NCI-H187 treated with DMSO at 0.1 percent for 48 hours (cell line): Measurements from ENCODE around the gene KCNA1.

Experiments used
- DNase-seq: peaks from one replicate; lab custom pipeline; 2025; lab: John Stamatoyannopoulos, UW

Gene KCNA1

GRCh38 chr12:4911316-4911994 lies 1.8 kb downstream of the KCNA1 start:
- DNase-seq, result no peak

DNA sequence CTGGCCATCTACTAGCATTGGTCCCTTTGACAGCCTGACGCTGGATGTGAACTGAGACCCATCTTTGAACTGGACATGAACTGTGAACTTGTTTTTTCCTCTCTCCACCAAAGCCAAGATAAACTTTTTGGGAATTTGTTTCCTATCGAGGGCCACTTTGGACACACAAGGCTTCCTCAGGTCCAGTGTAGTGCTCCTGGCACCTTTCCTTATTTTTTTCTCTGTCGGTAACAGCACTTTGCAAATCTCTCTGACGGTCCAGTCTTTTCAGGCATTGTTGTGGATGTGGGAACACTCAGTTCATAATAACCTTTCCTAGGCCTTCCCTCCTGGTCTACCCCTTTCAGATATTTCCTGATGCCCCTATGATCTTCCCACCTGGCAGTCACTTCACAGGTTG lies 5.0 kb downstream of the KCNA1 start:
- no peak for DNase-seq

- no peak for DNase-seq
Observed at GRCh38 chr12:4915752-4916151, 6.0 kb downstream of the KCNA1 start.

- DNase-seq, result no peak
Observed at GRCh38 chr12:4918950-4919660, 9.4 kb downstream of the KCNA1 start.

GRCh38 chr12:4932576-4932975 lies 22.9 kb downstream of the KCNA1 start:
- DNase-seq, result no peak

- DNase-seq, result no peak
Observed at GRCh38 chr12:4933411-4933810, 23.7 kb downstream of the KCNA1 start.

GRCh38 chr12:4934407-4935035 lies 24.8 kb downstream of the KCNA1 start:
- no peak for DNase-seq

DNA sequence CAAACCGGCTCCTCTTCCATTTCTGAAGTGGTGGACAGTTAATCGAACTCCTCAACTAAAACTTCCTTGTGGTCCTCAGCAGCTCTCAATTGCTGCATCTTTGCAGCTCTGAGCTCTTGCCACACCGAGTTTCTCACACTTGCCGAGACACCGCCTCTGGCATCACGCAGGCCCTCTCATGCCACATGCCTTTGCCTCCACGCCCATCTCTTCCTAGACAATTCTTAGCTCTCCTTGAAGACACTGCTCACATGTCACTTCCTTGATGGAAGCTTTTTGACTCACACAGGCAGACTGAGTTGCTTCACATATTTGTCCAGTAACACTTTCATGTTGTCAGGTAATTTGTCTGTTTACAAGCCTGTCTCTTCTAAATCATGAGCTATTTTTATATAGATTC lies 29.2 kb downstream of the KCNA1 start:
- DNase-seq, result no peak

- DNase-seq, result peak; percentile 65
Observed at GRCh38 chr12:4939418-4940023, 29.8 kb downstream of the KCNA1 start.

DNA sequence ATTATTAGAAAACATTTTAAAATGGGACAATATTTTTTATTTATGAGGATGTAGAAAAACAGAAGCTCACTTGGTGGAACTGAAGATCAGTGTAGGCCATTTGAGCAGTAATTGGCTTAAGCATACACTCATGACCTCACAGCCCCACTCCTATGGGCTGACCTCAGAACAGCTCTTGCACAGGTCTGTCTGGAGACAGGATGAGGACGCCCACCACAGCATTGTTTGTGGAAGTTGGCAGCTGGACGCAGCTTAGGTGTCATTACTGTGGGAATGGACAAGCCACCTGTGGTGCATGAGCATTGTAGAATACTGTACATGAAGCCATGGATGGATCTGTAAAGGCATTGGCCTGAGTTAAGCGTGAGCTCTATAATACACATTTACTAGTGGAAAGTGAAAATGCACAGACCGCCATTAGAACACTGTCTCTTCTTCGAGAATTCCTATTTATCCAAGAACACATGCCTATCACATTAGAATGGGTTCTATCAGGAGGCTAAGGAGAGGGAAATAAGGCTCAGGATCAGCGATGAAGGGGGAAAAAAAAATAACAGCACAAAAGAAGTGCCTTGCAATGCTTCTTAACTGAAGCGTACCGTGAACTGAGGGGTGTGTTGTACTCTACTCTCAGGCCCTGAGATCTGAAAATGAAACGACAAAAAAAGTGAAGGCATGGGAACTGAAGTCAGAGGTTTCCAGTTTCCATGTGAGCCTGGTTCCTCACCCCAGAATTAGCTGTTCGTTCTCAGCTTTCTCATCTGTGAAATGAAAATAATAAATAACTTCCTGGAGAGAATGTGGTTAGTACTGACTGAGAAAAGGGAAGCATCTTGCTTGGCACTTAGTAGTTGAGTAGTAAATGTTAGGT lies 33.6 kb downstream of the KCNA1 start:
- DNase-seq, result no peak

DNA sequence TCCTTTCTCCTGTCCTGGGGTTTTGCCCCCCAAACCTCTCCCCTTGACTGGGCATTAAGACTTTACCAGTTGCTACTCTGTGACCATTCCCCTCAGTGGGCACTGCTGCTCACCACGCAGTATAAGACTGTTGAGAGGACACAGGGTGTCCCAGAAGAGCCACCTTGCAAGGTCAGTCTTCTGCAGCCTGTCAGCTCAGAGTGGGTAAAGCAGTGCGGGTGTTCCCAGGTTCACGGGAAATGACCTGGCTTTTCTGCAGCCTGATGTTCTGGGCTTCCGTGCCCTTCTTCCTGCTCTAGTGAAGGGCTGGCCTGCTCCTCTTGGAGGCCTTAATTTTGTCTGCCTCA lies 34.2 kb downstream of the KCNA1 start:
- no peak for DNase-seq

DNA sequence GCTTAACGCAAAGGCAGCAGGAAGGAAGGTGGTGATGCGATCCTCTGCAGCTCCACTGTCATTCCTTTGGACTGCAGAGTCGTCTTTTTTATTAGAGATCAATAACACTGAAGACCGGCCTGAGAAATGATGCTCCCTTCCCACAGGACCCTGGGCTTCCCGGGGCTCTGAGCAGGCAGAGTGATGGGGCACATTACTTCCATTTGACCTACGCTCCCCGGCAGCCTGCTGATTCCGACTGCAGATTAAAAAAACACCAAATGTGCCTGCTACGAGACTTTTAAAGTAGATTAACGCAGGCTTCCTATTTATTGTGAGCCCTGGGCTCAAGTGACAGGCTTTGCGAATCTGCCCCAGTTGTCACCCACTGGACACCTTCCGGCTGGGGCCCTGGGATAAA lies 37.5 kb downstream of the KCNA1 start:
- DNase-seq, result no peak

GRCh38 chr12:4951083-4951482 lies 41.4 kb downstream of the KCNA1 start:
- DNase-seq, result no peak

- no peak for DNase-seq
Observed at GRCh38 chr12:4951601-4952000, 41.9 kb downstream of the KCNA1 start.

DNA sequence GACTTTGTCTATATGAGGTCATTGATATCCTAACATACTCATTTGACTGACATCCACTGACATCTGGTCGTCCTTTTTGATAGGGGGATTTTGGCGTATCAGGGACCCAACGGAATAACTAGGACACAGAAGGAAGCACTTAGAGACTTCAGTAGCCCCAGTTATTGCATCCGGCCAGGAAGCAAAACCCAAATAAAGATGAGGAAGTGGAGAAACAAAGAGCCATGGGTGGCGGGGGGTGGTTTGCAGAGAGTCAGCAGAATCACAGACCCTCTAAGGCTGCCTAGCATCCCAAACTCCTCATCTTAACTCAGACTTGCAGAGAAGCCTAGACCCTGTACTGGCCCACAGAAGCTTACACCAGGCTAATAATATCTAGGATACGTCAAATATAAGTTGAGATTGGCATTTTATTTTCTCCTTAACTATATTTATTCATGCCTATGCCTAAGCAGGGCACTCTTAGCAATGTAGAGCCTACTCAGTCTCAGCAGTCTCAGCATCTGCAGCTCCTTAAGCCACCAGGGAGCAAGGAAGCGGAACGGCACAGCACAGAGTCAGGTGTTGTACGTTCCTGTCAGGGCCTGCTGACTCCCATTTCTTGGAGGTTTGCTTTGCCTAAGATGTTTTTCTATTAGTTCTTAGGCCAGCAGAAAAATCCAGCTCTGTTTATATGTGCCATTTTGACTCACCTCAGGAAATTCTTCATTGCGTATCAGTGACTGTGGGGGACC lies 45.1 kb downstream of the KCNA1 start:
- no peak for DNase-seq

DNA sequence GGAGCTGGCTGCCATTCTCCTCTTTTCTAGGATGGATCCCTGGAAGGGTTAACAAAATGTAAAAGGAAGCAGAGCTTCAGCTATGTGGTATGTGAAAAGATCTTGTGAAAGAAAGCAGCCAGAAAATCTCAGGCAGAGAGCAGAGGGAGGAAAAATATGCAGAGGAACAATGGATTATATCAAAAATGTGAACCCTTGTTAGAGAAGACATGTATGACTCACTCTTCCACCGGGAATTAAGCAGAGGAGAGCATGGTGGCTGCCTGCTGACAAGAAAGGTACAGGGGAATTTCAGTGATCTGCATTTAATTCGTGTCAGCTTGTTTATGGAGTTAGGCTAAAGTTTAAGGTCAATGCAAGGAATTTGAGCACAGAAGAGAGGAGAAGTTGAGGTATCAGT lies 46.3 kb downstream of the KCNA1 start:
- DNase-seq, result no peak

DNA sequence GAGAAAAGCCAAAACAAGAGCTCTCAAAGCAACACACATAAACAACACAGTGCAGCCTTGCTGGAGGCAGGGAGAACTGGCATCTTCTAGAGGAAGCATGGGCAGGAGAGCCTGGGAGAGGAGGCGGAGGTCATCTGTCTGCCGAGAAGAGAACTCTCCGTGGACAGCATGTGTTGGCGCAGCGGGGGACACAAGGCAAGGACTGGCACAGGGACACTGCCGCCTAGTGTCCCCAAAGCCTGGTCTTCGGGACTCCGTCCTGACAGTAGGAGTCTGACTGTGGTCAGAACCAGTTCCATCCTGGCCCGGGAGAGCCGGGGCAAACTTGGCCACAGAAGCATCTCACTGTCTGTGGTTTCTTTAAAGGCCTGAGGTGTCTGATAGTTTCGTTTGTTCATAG lies 47.3 kb downstream of the KCNA1 start:
- no peak for DNase-seq

DNA sequence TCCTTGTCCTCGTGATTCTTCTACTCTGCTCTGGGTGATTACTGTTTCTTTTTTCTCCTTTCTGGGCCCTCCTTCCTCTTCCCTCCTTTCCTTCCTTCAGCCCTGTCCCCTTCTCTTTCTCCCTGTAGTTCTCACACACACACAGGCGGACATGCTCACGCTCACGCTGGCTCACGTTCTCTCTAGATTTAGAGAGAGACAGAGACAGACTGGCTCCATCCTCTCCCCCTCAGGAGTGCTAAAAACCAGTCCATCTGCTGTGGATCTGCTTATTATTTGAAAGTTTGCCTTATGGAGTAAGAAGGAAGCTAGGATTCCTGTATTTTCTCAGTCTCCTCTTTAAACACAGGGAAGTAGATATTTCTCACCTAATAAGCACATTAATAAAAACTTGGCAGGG lies 48.1 kb downstream of the KCNA1 start:
- DNase-seq, result no peak

DNA sequence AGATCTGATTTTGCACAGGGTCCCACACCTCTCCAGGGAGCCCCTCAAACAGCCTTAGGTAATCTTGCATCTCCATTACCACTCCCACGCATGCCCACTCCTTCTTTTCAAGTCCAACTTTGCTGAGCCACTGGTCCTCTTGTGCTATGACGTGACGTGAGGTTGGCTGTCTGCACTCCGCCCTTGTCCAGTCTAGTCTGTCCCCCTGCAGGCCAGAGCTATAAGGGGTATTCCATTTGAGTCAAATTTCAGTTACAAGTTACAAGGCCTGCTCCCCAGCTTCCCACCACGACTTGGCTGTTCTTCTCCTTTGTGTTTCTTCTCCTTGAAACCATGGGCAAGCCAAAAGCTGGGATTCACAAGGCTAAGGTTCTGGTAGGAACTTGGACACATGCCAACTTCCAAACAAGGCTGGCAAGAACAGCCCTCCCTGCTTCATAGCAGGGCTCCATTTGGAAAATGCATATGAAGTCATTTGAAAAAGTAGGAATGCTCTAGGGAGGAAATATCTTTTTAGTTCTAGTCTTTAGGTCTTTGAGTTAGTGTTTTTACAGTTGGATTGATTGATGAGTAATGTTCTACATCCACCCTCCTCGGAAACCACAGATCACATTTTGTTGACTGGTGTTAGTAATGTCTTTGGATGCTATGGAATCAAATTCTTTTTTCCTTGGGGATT lies 49.1 kb downstream of the KCNA1 start:
- DNase-seq, result no peak

- DNase-seq, result no peak
Observed at GRCh38 chr12:4959381-4959780, 49.7 kb downstream of the KCNA1 start.

DNA sequence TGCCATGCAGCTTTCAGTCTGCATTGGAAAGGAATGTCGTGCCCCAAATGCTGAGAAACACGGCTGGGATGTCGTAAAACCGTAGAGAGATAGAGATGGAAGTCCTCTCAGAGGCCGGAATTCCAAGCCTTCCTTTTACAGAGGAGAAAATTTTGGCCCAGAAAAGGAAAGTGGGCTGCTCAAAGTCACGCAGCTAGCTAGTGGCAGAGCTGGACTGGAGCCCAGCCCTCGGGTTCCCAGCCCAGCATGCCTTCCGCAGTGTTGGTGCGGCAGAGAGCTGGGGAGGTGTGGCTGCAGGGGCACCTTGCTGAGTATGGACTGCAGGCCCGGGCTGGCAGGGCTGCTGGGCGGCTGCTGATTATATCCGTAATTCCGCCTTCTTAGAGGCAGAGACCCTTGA lies 50.3 kb downstream of the KCNA1 start:
- no peak for DNase-seq
